GM21367 (cell line): ENCODE results near the gene GNG13.

Experiments used
- ATAC-seq: cut with Tn5 transposase; IDR thresholded peaks from one replicate; pipeline ENCODE4 v1.9.1; 2021; ENCODE audit not compliant: unreplicated experiment

The GNG13 gene

DNA sequence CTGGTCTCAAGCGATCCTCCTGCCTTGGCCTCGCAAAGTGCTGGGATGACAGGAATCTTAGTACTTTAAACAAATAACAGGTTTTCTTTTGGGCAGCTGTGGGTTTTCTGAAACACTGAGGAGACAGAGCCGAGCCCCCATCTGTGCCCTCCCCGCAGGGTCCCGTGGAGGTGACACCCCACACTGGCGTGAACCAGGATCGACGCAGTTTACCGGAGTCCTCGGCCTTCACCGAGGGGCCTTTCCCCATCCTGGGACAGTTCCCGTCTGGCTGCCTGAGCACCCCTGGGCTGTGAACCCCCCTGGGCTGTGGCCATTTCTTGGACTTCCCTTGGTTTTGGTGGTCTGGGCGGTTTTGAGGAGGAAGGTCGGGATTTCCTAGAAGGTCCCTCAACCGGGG, 15.3 kb upstream of the GNG13 start:
- no peak for ATAC-seq

DNA sequence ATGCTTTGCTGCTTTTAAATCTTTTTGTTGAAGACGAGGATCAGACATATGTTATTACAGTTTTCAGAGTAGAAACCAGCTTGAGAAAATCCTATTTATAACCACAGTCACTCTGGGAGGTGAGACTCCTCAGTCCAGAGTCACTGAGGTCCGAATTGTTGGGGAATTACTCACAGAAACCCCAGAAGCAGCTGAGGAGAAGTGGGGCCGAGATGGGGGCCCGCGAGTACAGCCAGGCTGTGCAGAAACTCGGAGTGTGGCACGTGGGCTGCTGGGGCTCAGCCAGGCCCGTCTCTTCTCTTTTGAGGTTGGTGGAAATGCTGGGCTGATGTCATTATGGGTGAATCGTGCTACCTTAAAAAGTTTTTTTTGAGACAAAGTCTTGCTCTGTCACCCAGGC, 14.4 kb upstream of the GNG13 start:
- no peak for ATAC-seq

DNA sequence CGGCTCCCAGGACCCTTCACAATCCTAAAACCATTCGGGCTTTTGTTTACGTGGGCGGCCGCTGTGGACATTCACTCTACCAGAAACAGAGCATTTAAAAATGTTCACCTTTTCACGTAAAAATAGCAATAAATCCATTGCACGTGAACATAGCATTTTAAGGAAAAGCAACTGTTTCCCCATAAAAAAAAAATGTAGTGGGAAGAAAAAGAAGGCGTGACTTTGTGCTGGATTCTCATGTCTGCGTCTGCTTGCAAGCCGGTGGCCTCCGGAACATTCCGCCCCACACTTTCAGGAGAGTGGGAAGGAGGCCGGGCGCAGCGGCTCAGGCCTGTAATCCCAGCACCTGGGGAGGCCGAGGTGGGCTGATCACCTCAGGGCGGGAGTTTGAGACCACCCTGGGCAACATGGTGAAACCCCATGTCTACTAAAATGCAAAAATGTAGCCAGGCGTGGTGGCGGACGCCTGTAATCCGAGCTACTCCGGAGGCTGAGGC, 13.4 kb upstream of the GNG13 start:
- ATAC-seq = no peak

DNA sequence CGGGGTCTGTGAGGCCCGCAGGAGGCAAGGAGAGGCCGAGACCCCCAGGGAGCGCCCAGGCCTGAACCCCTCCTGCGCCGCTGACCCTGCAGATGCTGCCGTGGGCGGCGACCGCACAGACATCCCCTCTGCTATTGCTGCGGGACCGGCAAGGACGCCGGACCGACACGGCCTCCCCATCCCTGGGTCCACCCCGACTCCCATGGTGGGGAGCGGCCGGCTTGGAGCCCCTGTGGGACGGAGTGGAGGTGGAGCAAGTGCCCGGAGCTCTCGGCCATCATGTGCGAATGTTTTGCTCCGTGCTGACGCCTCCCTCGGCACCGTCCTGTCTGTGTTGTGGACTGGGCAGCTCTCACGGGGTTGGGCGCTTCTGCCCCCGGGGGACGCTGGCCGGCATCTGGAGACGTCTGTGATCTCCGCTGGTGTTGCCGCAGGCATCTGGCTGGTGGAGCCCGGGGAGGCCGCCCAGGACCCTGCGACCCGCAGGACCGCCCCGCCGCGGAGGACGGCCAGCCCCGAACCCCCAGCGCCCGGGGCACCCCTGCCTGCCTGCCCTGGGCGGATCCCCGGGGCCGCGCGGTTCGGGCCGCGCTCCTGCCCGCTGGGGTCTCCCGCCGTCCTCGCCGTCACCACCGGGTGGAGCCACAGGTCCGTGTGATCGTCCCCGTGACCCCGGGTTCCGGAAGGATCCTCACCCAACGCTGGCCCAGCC, 12.8 kb upstream of the GNG13 start:
- ATAC-seq = no peak

DNA sequence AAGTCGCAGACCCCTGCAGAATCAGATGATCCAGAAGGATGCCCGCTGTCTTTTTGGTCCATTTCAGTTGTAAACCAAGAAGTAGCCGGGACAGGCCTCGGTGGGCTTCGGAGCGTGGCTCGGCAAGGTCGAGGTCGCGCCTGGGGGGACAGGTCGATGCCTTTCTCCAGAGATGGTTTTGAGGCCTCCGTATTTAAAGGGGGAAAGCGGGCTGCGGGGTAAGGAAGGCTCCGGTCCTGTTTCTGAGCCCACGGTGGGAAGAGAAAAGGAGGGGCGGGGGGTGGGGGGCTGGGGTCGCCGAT, 7.5 kb upstream of the GNG13 start:
- no peak for ATAC-seq

DNA sequence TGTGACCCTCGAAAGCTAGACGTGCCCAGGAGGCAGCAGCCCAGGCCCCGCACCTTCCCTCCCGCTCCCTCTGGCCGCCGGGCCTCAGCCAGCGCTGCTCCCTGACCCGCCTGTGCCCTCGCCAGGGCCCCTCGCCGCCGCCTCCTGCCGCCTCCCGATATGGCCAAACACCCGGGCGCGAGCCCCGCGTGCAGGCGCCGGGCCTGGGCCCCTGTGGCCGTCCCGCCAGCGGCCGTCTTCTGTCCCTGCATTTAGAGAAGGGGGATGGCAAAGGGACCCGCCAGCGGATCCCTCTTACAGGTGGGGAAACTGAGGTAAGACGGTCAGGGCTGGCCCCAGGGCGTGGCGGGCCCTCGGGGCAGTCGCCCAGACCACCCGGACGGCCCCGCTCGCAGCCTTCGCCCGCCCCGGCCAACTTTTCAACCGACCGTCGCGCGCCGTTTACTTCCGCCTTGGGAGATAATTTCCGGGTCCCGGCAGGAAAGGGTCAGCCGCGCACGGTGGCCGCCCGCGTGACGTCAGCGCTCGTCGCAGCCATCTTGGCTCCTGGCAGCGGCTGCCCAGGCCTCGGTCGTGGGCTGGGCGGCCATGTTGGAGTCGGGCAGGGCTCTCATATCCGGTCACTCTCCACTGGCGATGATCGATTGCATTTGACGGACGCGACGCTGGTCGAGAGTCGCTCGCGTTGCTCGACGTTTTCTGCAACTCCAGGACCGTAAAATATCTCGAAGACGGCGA, 7.0 kb upstream of the GNG13 start:
- peak; percentile 69 for ATAC-seq

DNA sequence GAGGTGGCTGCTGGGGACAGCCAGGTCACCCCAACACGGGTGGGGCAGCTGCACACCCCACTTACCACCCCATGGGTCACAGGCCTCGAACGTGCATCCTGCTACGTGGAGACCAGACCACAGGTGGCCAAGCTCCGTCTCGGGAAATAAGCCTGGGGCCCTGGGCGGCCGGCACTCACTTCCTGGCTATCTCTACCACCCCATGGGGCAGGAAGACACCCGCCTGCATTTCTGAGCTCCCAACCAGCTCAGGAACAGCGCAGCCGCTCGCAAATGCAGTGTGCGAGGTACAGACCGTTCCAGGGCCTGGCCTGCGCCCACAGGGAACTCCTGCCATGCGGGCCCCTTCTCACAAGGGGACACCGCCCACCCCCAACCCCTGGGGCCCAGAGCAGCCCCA, 4.9 kb upstream of the GNG13 start:
- no peak for ATAC-seq

DNA sequence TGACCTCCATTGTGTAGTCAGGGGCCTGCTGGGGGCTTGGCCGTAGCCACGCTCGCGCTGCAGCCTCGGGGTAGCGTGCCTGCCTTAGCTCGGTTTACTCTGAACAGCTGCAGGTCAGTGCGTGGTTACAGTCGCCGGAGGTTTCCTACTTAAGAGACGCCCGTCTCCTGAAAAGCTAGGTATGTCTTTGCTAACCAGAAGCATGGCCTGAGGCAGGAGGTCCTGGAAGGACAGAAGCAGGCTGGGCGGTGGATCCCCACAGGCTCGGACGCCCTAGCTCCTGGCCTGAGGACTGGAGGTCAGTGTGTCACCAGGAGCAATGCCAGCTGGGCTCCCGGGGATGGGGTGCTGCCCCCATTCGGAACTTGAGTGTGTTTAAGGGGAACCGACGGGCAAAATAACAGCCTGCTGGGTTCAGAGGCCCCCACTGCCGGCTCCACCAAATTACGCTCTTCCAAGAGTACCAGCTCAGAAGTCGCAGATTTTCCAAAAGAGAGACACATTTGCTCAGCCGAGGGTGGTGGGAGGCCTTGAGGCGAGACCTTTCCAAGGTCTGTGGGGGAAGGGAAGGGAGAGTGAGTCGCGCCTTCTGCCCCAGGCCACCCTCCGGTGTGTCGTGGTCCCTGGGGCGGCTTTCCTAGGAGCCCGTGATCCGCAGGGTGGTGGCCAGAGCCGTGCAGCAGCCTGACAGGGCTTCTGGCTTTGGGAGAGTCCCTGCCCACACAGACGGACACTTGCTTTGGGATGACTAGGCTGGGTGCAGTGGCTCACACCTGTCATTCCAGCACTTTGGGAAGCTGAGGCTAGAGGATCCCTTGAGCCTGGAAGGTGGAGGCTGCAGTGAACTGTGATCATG, 3.9 kb upstream of the GNG13 start:
- ATAC-seq = no peak

DNA sequence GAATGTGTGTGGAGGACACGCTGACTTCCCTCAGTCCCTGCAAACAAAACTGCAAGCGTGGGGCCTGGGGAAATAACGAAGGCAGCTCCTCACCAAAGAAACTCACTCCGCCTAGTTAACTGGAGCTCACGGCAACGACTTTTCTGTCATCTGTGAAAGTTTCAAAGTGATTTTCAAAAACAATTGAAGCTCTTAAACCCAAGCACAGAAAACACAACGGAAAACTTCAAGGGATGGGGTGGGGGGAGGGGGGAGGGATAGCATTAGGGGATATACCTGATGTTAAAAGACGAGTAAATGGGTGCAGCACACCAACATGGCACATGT, 3.2 kb upstream of the GNG13 start:
- ATAC-seq = no peak

DNA sequence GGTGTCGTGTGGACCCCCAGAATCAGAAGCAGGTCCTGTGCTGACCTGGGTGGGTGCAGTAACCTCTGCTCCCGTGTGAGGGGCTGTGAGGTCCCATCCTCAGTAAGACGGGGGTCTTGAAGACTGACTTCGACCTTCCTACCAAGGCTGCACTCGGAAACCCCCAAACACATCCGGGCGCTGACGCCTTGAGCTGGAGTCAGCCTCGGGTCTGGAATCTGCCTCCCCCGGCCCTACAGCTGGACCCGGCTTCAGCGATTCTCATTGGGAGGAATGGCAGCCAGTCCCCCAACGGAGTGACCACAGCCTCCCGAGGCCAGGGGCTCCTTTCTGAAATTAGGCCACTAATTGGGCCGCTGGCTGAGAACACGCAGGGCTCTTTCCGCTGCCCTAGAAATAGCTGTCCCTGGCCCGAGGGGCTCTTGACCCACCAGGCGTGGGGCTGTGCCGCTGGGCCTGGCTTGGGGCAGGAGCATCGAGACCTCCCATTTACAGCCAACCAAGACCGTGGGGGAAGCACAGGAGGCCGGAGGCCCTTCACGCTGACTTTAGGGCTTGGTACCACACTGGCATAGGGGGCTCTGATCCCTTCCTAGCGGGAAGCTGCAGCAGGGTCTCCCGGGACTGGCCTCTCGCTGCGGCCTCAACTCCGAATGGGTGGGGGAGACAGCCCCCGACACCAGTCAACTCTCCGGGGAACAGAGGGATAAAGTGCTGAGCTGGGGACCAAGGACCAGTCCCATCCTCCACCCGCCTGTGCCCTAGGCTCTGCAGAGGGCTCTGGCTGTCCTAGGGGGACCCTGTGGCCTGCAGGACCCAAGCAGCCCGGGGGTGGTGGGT, 2.6 kb upstream of the GNG13 start:
- ATAC-seq = no peak

DNA sequence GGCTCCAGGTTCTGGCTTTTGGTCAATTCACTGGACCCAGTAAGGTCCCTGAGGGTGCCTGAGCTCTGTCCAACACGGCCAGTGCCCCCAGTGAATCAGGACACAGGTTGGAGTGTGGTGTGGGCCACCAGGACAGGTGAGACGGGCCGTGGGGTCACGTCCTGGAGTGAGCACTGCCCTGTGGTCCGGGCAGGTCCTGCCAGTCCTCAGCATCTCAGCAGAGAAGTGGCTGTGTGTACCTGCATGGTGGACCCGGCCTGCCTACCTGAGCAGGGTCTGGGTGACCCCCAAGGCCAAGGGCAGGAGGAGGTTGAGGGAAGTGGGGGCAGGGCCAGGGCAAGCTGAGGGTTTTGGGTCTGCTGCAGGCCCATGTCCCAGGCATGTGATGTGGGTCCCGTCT, 1.9 kb upstream of the GNG13 start:
- ATAC-seq = no peak

DNA sequence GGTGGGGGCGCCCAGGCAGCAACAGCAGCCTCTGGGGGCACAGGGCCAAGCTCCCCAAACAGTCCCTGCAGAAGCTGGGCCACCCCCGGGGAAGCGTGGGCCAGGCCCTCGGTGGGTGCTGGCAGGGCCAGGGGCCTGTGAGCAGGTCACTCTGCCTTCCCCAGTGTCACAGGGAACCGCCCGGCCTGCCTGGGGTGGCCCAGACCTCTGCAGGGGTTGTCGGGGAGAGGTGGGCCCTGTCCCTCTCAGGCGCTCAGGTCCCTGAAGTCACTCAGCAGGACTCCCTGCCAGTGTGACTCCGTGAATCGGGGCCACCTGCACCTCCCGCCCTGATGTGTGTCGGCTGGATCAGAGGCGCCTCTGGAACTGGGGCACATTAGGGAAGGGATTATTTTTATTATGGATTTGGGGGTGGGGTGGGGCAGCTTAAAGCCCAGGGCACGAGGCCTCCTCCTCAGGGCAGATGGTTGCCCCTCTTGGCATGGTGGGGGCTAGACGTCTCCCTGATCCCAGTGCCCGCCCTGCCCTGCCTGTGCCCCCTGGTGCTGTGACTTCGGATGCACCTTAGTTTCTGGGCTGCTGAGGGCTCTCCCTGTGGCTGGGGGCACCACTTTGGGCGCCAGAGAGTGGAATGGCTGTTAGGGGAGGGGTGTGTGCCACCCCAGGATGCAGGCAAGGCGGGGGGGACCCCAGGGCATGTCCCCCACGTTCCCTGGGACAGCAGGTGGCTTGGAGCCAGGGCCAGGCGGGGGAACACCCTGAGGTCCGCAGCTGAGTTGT, 1.2 kb upstream of the GNG13 start:
- no peak for ATAC-seq

DNA sequence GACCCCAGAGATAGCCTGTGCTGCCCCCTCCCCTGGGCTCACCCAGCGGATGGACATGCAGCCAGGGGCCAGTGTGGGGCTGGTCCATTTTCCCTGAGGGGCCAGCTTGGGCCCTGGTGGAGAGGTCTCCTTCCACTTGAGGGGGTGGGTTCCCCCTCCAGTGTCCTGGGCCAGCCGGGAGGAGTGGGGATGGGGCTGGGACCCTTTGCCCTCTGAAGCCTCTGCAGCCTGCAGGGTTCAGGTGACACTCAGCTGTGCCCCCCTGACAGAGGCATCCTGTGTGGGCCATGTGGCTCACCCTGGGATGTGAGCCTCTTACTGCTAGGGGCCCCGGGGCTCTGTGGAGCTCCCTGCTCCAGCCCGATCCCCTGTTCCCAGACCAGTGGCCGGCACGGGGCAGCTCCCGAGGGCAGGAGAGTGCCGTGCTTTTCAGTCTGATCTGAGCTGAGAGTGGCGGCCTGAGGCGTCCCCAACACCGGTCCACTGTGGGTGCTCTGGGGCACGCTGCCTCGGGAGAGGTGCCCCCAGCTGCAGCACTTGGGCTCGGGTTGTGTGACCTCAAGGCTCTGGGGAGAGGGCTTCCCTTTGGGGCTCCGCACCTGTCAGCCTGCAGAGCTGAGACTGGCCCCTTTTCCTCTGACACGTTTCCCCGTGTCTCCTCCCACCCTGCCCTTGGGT, 439 bp upstream of the GNG13 start:
- no peak for ATAC-seq

DNA sequence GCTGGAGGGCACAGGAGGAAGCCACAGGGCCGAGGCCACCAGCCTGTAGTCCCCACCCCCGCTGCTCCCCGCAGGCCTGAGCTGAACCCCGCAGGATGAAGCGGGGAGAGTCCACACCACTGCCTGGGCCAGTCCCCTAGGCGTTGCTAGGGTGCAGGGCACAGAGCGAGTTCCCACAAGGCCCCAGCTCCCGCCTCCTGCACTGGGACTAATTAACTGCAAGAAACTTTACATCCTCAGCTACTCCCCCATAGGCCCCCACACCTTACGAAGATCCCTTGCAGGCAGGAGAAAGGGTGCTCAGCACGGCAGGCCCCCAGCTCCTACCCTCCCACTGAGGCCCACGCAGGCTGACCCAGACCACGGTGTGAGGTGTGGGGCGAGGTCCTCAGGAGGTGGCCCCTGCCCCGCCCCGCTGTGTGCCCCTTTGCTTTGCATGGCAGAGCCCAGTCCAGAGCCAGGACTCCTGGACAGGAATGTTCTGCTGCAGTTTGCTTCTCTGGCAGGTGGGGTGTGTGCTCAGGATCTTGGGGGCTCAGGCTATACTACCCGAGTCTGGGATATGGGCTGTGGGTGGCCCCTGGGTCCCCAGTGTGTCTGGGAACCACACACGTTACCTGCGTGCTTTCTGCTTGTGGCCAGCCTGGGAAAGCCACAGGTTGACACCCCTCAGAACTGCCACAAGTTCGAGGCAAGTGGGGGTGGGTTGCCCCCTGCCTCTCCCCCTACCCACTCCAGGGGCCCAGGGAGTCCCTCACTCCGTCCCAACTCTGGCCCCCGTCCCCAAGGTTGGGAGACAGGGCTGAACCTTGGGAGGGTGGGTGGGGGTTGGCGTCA, 1.2 kb downstream of the GNG13 start:
- ATAC-seq = no peak

DNA sequence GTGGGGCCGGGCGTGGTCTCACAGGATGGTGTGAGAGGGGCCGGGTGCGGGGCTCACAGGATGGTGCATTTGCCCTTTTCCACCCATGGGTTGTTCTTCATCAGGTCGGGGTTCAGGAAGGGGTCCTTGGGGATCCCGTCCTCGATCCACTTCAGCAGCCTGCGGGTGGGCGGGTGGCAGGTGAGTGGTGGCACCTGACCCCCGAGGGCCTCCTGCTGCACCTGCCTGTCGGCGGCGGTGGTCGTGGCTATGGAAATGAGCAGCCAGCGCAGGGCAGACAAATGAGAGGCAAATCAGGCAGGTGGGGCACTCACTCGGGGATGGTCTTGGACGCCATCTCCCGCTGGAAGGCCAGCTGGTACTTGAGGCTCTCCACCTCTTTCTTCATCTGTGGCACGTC, 1.9 kb downstream of the GNG13 start:
- no peak for ATAC-seq

DNA sequence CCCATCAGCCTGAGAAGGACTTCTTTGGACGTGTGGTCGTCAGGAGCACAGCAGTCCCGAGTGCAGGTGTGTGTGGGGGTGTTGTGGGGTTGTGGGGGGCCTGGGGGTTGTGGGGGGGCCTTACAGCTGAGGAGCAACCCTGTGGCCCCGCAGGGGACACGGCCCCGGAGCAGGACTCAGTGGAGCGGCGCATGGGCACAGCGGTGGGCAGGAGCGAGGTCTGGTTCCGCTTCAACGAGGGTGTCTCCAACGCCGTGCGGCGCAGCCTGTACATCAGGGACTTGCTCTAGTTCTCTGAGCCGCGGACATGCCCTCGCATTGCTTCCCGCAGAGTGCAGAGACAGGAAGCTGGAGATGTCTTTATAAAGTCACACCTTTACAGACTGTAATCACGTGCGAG, 2.8 kb downstream of the GNG13 start:
- ATAC-seq = no peak

DNA sequence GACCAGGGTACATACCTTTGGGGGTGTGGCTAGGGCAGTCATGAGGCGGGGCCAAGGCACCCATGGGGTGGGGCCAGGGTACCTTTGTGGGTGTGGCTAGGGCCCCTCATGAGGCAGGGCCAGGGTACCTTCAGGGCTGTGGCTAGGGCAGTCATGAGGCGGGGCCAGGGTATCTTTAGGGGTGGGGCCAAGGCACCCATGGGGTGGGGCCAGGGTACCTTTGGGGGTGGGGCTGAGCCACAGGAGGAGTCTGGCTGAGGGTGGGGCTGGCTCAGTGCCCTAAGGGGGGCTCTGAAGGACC, 3.5 kb downstream of the GNG13 start:
- no peak for ATAC-seq

DNA sequence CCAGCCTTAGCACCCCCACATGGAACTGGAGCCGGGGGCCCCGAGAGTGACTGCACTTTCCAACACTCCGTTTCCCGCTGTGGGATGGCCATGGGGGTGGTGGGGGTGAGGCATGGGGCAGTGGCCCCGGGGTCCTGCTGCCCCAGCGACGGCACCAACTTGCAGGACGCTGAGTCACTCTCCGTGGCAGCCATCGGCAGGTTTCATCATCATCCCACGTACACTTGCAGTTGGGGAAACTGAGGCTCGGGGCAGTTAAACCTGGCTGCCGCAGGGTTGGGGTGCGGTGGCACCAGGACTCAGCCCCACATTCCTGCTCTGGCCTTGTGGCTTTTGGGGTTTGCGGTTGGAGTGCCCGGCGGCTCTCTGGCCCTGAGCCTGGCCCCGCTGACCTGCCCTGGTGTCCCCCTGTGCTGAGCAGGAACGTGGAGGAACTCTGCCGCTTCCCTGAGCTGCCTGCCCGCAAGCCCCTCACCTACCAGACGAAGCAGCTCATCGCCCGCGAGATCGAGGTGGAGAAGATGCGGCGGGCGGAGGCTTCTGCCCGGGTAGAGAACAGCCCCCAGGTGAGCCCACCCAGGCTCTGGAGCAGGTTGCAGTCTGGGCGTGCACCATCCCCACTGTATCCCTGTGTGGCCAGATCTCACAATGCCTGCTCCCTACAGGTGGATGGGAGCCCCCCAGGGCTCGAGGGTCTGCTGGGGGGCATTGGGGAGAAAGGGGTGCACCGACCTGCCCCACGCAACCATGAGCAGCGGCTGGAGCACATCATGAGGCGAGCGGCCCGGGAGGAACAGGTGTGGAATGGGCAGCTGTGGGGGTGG, 4.0 kb downstream of the GNG13 start:
- no peak for ATAC-seq
